Kidney tubule cell (primary cell): Measurements from ENCODE around the gene CPNE2.
A peak's percentile ranks its signal among the peaks of the same experiment; 100 is the strongest.

Source experiments
- DNase-seq: peaks from one replicate; pipeline ENCODE4 v3.0.0-alpha.2; 2018; ENCODE audit warnings: low spot score

The CPNE2 gene

DNA sequence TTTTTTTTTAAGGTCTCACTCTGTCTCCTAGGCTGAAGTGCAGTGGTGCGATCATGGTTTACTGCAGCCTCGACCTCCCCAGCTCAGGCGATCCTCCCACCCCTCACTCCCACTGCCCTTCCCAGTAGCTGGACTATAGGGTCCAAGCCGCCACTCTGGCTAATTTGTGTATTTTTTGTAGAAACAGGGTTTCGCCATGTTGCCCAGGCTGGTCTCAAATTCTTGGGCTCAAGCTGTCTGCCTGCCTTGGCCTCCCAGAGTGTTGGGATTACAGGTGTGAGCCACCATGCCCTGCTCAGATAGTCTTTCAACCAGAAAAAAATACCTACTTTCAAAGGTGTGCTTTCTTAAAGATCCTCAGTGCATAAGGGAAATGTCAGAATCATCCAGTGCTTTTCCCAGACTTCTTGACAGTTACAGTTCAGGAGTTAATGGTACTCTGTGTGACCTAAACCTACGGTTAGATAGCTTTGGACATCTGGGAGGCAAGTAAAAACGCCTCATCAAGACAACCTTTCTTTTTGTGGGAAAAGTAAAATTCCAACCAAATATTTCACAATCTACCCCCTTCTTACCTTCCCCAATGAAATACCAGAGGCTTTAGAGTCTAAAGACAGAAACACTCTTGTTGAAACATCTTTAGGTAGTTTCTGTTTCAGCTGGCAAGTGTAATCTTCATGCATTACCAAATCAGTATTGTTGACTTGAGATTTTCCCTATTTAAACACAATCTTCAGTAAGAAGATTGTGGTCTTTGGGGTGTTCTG lies 100.5 kb downstream of the CPNE2 start:
- peak; percentile 39 for DNase-seq

DNA sequence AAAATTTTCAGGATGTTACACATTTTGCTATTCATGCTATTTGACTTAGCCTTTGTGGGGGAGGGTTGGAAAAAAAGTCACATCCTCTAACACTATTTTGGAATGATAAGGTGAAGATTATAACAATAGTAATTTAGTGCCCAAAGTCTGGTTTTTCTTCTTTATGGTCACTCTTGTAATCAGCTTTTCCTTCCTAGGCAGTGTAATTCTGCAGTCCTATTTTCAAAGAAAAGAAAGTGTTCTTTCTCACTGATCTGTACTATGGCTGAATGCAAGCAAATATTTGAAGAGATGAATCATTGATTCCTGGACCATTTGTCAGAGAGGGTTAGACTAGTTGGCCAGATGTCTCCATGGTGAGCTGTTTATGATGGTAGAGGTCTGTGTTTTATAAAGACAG lies 102.1 kb downstream of the CPNE2 start:
- peak; percentile 92 for DNase-seq

GRCh38 chr16:57196286-57196685 lies 103.9 kb downstream of the CPNE2 start:
- DNase-seq, result no peak

- DNase-seq, result no peak
Observed at GRCh38 chr16:57196753-57197152, 104.4 kb downstream of the CPNE2 start.
